Measurements from ENCODE around the gene LRCOL1. TPM values are rescaled to one million over a fixed set of nuclear protein-coding genes. Genes with fewer than 3 reads are reported as not detected.

Gene LRCOL1
- total RNA-seq, 2 donors from 2014 or later, result not detected

DNA sequence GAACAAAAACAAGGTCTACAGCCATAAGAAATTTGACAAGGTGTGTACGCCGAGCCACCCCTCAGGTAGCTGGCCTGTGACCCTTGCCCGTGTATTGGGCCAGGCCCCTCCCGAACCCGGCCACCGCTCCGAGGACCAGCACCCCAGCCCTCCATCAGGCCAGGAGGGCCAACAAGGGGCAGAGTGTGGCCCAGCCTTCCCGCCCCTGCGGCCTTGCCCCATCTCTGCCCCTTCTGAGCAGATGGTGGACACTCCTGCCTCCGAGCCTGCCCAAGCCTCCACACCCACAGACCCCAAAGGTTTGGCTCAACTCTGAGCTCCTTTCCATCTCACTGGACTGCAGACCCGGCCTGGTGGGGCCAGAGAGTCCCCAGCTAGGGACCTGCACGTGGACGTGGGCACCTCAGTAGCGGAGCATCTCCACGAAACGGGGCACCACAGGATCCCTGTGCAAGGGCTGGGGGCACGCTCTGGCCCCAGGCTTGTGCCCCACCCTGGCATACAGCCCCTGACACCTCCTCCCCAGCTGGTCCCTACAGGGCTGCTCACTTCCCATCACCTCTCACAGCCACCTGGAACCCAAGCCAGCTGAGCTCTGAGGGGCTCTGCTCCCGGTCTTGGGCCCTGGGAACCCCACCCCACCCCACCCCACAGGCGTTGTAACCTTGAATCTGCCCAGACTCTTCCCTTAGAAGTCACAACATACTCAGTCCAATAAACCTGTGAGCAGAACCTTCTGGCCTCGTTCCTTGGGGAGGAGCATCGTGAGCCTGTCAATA lies 11.5 kb upstream of the LRCOL1 start:
- Histone ChIP-seq H3K36me3 (ENCODE audit: control insufficient read depth, insufficient read depth, low read length) (peaks cover 28% of the 10 kb centered on the region), H3K27me3 (ENCODE audit: control insufficient read depth, insufficient read depth, low read length, poor library complexity, severe bottlenecking) (peaks cover 32% of the 10 kb centered on the region), H3K4me1 (ENCODE audit: control insufficient read depth, insufficient read depth, low read length) (no peaks in the 10 kb centered on the region), H3K27ac (ENCODE audit: low read depth, low read length) (no peak overlapping the region), H3K9ac (ENCODE audit: extremely low read depth, low read length, poor library complexity, severe bottlenecking) (no peak overlapping the region), H3K9me3 (ENCODE audit: control insufficient read depth, low read length) (peaks cover 12% of the 10 kb centered on the region), H3K4me3 (ENCODE audit: low read length) (no peak overlapping the region)
- Mint-ChIP-seq H3K4me3 (no peak overlapping the region), H3K9me3 (peaks cover 14% of the 10 kb centered on the region), H3K27ac (peak overlapping the region; percentile 14), H3K4me1 (no peaks in the 10 kb centered on the region), H3K36me3 (ENCODE audit: low read depth) (peaks cover 24% of the 10 kb centered on the region), H3K27me3 (ENCODE audit: insufficient read depth) (peaks cover 35% of the 10 kb centered on the region)
- 93 to 99% methylated on average over 14 to 21 of the region's 21 CpGs for WGBS, 2 experiments (ENCODE audit: insufficient coverage in 1 of 2, insufficient read length in 1 of 2)
- no peak for DNase-seq
- TF ChIP-seq CTCF (conservative IDR thresholded peaks at IDR 0.05), result no peak

DNA sequence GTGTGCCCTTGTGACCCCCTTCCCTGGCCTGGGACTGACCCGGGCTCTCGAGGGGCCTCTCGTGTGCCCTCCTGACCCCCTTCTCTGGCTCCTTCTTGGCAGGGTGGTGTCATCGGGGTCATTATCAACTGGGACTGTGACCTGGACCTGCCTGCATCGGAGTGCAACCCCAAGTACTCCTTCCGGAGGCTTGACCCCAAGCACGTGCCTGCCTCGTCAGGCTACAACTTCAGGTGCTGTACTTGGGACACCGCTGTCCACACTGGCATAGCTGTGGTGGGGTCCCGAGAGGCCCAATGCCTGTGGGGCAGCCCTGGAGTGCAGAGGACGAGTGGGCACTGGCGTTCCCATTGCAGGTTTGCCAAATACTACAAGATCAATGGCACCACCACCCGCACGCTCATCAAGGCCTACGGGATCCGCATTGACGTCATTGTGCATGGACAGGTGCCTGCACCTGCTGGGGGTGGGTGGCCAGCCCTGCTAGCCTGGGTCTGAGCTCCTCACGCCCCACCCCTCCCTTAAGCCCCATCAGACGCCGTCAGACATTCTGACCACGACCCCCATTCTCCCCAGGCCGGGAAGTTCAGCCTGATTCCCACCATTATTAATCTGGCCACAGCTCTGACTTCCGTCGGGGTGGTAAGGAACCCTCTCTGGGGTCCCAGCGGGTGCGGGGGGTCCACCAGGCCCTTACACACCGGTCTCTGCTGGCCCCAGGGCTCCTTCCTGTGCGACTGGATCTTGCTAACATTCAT lies 10.7 kb upstream of the LRCOL1 start:
- no peaks in the 10 kb centered on the region for H3K4me1 ChIP-seq (ENCODE audit: control insufficient read depth, insufficient read depth, low read length)
- H3K9me3 ChIP-seq (ENCODE audit: control insufficient read depth, low read length), result peaks cover 20% of the 10 kb centered on the region
- H3K4me3 Mint-ChIP-seq, result no peak overlapping the region
- H3K27me3 Mint-ChIP-seq (ENCODE audit: insufficient read depth), result peaks cover 43% of the 10 kb centered on the region
- H3K36me3 ChIP-seq (ENCODE audit: control insufficient read depth, insufficient read depth, low read length), result peaks cover 24% of the 10 kb centered on the region
- H3K27ac ChIP-seq (ENCODE audit: low read depth, low read length), result no peak overlapping the region
- DNase-seq, result no peak
- peaks cover 21% of the 10 kb centered on the region for H3K9me3 Mint-ChIP-seq
- no peak for TF ChIP-seq CTCF (conservative IDR thresholded peaks at IDR 0.05)
- peaks cover 19% of the 10 kb centered on the region for H3K36me3 Mint-ChIP-seq (ENCODE audit: low read depth)
- H3K27me3 ChIP-seq (ENCODE audit: control insufficient read depth, insufficient read depth, low read length, poor library complexity, severe bottlenecking), result peaks cover 40% of the 10 kb centered on the region
- no peak overlapping the region for H3K4me3 ChIP-seq (ENCODE audit: low read length)
- H3K9ac ChIP-seq (ENCODE audit: extremely low read depth, low read length, poor library complexity, severe bottlenecking), result no peak overlapping the region
- WGBS, 2 experiments (ENCODE audit: insufficient coverage in 1 of 2, insufficient read length in 1 of 2), result 85 to 86% methylated on average over 22 to 28 of the region's 28 CpGs
- no peaks in the 10 kb centered on the region for H3K4me1 Mint-ChIP-seq
- H3K27ac Mint-ChIP-seq, result no peak overlapping the region

DNA sequence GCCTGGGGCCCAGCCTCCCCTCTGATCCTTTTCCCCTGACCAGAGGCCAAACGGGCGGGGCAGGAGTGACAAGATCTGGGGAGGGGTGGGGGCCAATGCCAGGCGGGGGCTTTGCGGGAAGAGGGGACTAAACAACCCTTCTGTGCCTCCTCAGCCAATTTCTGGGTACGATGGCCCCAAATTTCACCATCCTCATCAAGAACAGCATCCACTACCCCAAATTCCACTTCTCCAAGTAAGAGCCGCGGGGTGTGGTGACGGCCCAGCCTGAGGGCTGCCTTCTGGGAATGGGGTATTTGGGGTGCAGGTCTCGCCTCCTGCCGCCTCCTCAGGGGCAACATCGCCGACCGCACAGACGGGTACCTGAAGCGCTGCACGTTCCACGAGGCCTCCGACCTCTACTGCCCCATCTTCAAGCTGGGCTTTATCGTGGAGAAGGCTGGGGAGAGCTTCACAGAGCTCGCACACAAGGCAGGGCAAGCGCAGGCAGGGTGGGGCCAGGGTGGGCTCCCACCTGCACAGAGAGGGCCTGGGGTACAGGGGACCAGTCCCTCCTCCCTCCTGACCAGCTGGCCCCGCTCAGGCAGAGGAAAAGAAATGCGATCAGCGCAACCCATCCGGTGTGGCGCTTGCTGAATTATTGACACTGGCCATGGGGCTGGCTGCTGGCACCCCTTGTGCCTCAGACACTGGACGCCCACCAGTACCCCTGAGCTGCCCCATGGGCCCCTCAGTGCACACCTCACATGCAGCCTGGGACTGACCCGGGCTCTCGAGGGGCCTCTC lies 9.9 kb upstream of the LRCOL1 start:
- Histone ChIP-seq H3K4me3 (ENCODE audit: low read length) (no peak overlapping the region), H3K4me1 (ENCODE audit: control insufficient read depth, insufficient read depth, low read length) (no peaks in the 10 kb centered on the region), H3K9ac (ENCODE audit: extremely low read depth, low read length, poor library complexity, severe bottlenecking) (no peak overlapping the region), H3K36me3 (ENCODE audit: control insufficient read depth, insufficient read depth, low read length) (peaks cover 17% of the 10 kb centered on the region), H3K27me3 (ENCODE audit: control insufficient read depth, insufficient read depth, low read length, poor library complexity, severe bottlenecking) (peaks cover 47% of the 10 kb centered on the region), H3K27ac (ENCODE audit: low read depth, low read length) (no peak overlapping the region), H3K9me3 (ENCODE audit: control insufficient read depth, low read length) (peaks cover 26% of the 10 kb centered on the region)
- Mint-ChIP-seq H3K9me3 (peaks cover 28% of the 10 kb centered on the region), H3K27ac (no peak overlapping the region), H3K4me1 (no peaks in the 10 kb centered on the region), H3K36me3 (ENCODE audit: low read depth) (peaks cover 16% of the 10 kb centered on the region), H3K27me3 (ENCODE audit: insufficient read depth) (peaks cover 51% of the 10 kb centered on the region), H3K4me3 (no peak overlapping the region)
- DNase-seq, result no peak
- 68 to 76% methylated on average over 13 to 29 of the region's 29 CpGs for WGBS, 2 experiments (ENCODE audit: insufficient coverage in 1 of 2, insufficient read length in 1 of 2)
- TF ChIP-seq CTCF (conservative IDR thresholded peaks at IDR 0.05), result no peak

All from endodermal cell (in vitro differentiated cells).